OCI-LY1 (cell line): ENCODE measurements around the gene MT1X.
"Not testable (repeated sequence)": the region's sequence is repeated elsewhere in the genome, so short reads cannot be mapped to it uniquely, and the experiment has no call there.

Experiments
- H2AFZ ChIP-seq: fragments of 200-600 bp; sonication (generic), shearing (Covaris generic); 2 replicates; pipeline ENCODE4 v1.6.0; 2014; ENCODE audit warnings: antibody characterized with exemption, mild to moderate bottlenecking, low read length
- H3F3A ChIP-seq: fragments of 200-600 bp; sonication (generic), shearing (Covaris generic); 2 replicates; pipeline ENCODE4 v1.6.0; 2014; ENCODE audit warnings: mild to moderate bottlenecking, antibody characterized with exemption, low read length, moderate library complexity; ENCODE audit not compliant: insufficient read depth
- H3K27ac ChIP-seq: fragments of 200-600 bp; sonication (generic); 2 replicates; pipeline ENCODE4 v1.5.1; 2014; ENCODE audit warnings: low read length, mixed run types, mild to moderate bottlenecking, low read depth; ENCODE audit not compliant: poor library complexity, severe bottlenecking
- H3K27me3 ChIP-seq: fragments of 200-600 bp; sonication (generic); 2 replicates; pipeline ENCODE4 v1.6.0; 2014; ENCODE audit warnings: antibody characterized with exemption, mild to moderate bottlenecking, low read length, moderate library complexity; ENCODE audit not compliant: insufficient read depth
- H3K36me3 ChIP-seq: fragments of 200-600 bp; sonication (generic); 2 replicates; pipeline ENCODE4 v1.6.1; 2014; ENCODE audit warnings: mild to moderate bottlenecking, antibody characterized with exemption, low read length, moderate library complexity, mixed read lengths; ENCODE audit not compliant: insufficient read depth
- H3K4me1 ChIP-seq: fragments of 200-600 bp; sonication (generic); 2 replicates; pipeline ENCODE4 v1.5.1; 2014; ENCODE audit warnings: mild to moderate bottlenecking, low read length, moderate library complexity; ENCODE audit not compliant: insufficient read depth, severe bottlenecking
- H3K4me2 ChIP-seq: fragments of 200-600 bp; sonication (generic), shearing (Covaris generic); 2 replicates; pipeline ENCODE4 v1.6.1; 2014; ENCODE audit warnings: low read length
- H3K4me3 ChIP-seq: fragments of 200-600 bp; sonication (generic); 2 replicates; pipeline ENCODE4 v1.5.1; 2014; ENCODE audit warnings: low read length, low read depth, mild to moderate bottlenecking, mixed read lengths; ENCODE audit not compliant: poor library complexity, severe bottlenecking
- H3K79me2 ChIP-seq: fragments of 200-600 bp; shearing (Covaris generic); 2 replicates; pipeline ENCODE4 v1.6.1; 2016; ENCODE audit warnings: mixed run types, low read length, mixed read lengths; ENCODE audit not compliant: insufficient read depth
- H3K9ac ChIP-seq: fragments of 200-600 bp; sonication (generic), shearing (Covaris generic); 2 replicates; pipeline ENCODE4 v1.6.1; 2014; ENCODE audit warnings: mild to moderate bottlenecking, low read length, mixed read lengths
- H3K9me2 ChIP-seq: fragments of 200-600 bp; sonication (generic), shearing (Covaris generic); 2 replicates; pipeline ENCODE4 v1.6.1; 2014; ENCODE audit warnings: low read depth, mild to moderate bottlenecking, low read length, mixed read lengths
- H3K9me3 ChIP-seq: fragments of 200-600 bp; shearing (Covaris generic); 2 replicates; pipeline ENCODE4 v1.6.1; 2014; ENCODE audit warnings: low read length, mixed read lengths
- H4K20me1 ChIP-seq: fragments of 200-600 bp; sonication (generic), shearing (Covaris generic); 2 replicates; pipeline ENCODE4 v1.6.0; 2016; ENCODE audit warnings: mild to moderate bottlenecking, low read length; ENCODE audit not compliant: insufficient read depth
- CTCF ChIP-seq: fragments of 200-600 bp; sonication (generic), shearing (Covaris generic); IDR thresholded peaks from 2 replicates; pipeline ENCODE4 v1.5.1; 2017; ENCODE audit warnings: mild to moderate bottlenecking, antibody characterized with exemption, low read length, moderate library complexity, mixed read lengths
- EZH2 ChIP-seq: fragments of 200-600 bp; sonication (generic), shearing (Covaris generic); IDR thresholded peaks from 2 replicates; pipeline ENCODE4 v1.8.0; 2017; ENCODE audit warnings: borderline replicate concordance, mixed run types, mild to moderate bottlenecking, antibody characterized with exemption, low read length, moderate library complexity, mixed read lengths

MT1X gene

GRCh38 chr16:56673921-56674320, 8.3 kb upstream of the MT1X start:
- H3K36me3 ChIP-seq, result no peaks in the 10 kb centered on the region
- H3K27ac ChIP-seq, result no peak overlapping the region
- H4K20me1 ChIP-seq, result no peaks in the 10 kb centered on the region
- H3K4me2 ChIP-seq, result no peak overlapping the region
- H3K9me3 ChIP-seq, result no peaks in the 10 kb centered on the region
- no peaks in the 10 kb centered on the region for H3K9me2 ChIP-seq
- TF ChIP-seq CTCF (peak; percentile 67), EZH2 (no peak)
- H3K4me3 ChIP-seq, result no peak overlapping the region
- H3K79me2 ChIP-seq, result no peaks in the 10 kb centered on the region
- H3K9ac ChIP-seq, result no peak overlapping the region
- H3F3A ChIP-seq, result no peaks in the 10 kb centered on the region
- no peaks in the 10 kb centered on the region for H3K4me1 ChIP-seq
- H3K27me3 ChIP-seq, result peaks cover 4% of the 10 kb centered on the region; the same call in 1 of the 2 replicates
- H2AFZ ChIP-seq, result no peak overlapping the region

- not testable (repeated sequence) for H3F3A ChIP-seq, H3K4me3 ChIP-seq, H3K27me3 ChIP-seq, H3K9me2 ChIP-seq, H3K9ac ChIP-seq, H3K27ac ChIP-seq, H3K79me2 ChIP-seq, H3K4me2 ChIP-seq, H2AFZ ChIP-seq, H3K4me1 ChIP-seq, H4K20me1 ChIP-seq, H3K9me3 ChIP-seq, H3K36me3 ChIP-seq
Measured at GRCh38 chr16:56674570-56674969, 7.7 kb upstream of the MT1X start.

GRCh38 chr16:56675685-56676210, 6.5 kb upstream of the MT1X start:
- H3K9ac ChIP-seq, result no peak overlapping the region
- no peaks in the 10 kb centered on the region for H3K9me2 ChIP-seq
- H3K27me3 ChIP-seq, result peaks cover 4% of the 10 kb centered on the region; the same call in 1 of the 2 replicates
- no peak overlapping the region for H2AFZ ChIP-seq
- H3K27ac ChIP-seq, result no peak overlapping the region
- no peaks in the 10 kb centered on the region for H3K9me3 ChIP-seq
- no peaks in the 10 kb centered on the region for H3K79me2 ChIP-seq
- no peaks in the 10 kb centered on the region for H3F3A ChIP-seq
- H3K4me2 ChIP-seq, result no peak overlapping the region
- H3K4me1 ChIP-seq, result no peaks in the 10 kb centered on the region
- TF ChIP-seq EZH2, result no peak
- no peak for TF ChIP-seq CTCF
- H4K20me1 ChIP-seq, result no peaks in the 10 kb centered on the region
- H3K36me3 ChIP-seq, result no peaks in the 10 kb centered on the region
- no peak overlapping the region for H3K4me3 ChIP-seq

GRCh38 chr16:56677474-56677873, 4.8 kb upstream of the MT1X start:
- H3K9me3 ChIP-seq, result no peaks in the 10 kb centered on the region
- H3K27ac ChIP-seq, result no peak overlapping the region
- no peaks in the 10 kb centered on the region for H3F3A ChIP-seq
- H3K4me1 ChIP-seq, result peaks cover 6% of the 10 kb centered on the region
- no peaks in the 10 kb centered on the region for H3K9me2 ChIP-seq
- no peak overlapping the region for H3K4me2 ChIP-seq
- no peaks in the 10 kb centered on the region for H3K79me2 ChIP-seq
- TF ChIP-seq EZH2, result no peak
- no peak overlapping the region for H3K9ac ChIP-seq
- H3K4me3 ChIP-seq, result no peak overlapping the region
- no peaks in the 10 kb centered on the region for H4K20me1 ChIP-seq
- no peaks in the 10 kb centered on the region for H3K36me3 ChIP-seq
- H3K27me3 ChIP-seq, result peaks cover 4% of the 10 kb centered on the region; the same call in 1 of the 2 replicates
- no peak overlapping the region for H2AFZ ChIP-seq
